NT2/D1 (cell line): ENCODE data around the gene AGAP1.

Source experiments
- DNase-seq: peaks from one replicate; pipeline ENCODE4 v3.0.0-alpha.2; 2011; ENCODE audit warnings: low read depth, low spot score
- H3K27me3 ChIP-seq: 2 replicates; pipeline ENCODE4 v1.6.0; 2011; ENCODE audit warnings: mild to moderate bottlenecking; ENCODE audit not compliant: insufficient read length, insufficient read depth
- H3K36me3 ChIP-seq: 2 replicates; pipeline ENCODE4 v1.6.1; 2011; ENCODE audit warnings: mild to moderate bottlenecking, low read length, mixed read lengths; ENCODE audit not compliant: insufficient read depth, insufficient read length
- H3K4me1 ChIP-seq: 2 replicates; pipeline ENCODE4 v1.5.1; 2011; ENCODE audit not compliant: insufficient read depth, insufficient read length
- H3K4me3 ChIP-seq: 2 replicates; pipeline ENCODE4 v1.5.1; 2011; ENCODE audit warnings: low read depth; ENCODE audit not compliant: insufficient read length
- H3K9ac ChIP-seq: 2 replicates; pipeline ENCODE4 v1.6.0; 2011; ENCODE audit warnings: low read depth; ENCODE audit not compliant: insufficient read length
- H3K9me3 ChIP-seq: 2 replicates; pipeline ENCODE4 v1.5.1; 2011; ENCODE audit warnings: mild to moderate bottlenecking, low read length; ENCODE audit not compliant: insufficient read depth
- SUZ12 ChIP-seq: IDR thresholded peaks from 2 replicates; pipeline ENCODE4 v1.6.1; 2011; ENCODE audit not compliant: insufficient read length, insufficient read depth; ENCODE audit errors: extremely low read depth
- YY1 ChIP-seq: IDR thresholded peaks from 2 replicates; pipeline ENCODE4 v1.6.1; 2011; ENCODE audit not compliant: insufficient read length, insufficient read depth
- ZNF274 ChIP-seq: IDR thresholded peaks from 2 replicates; pipeline ENCODE4 v1.6.1; 2011; ENCODE audit warnings: mild to moderate bottlenecking, low read depth, low read length

The AGAP1 gene

GRCh38 chr2:235931676-235932075 is 437.8 kb downstream of the AGAP1 start:
- H3K9ac ChIP-seq: no peak overlapping the region
- H3K9me3 ChIP-seq: peaks cover 12% of the 10 kb centered on the region; the same call in 1 of the 2 replicates
- H3K4me3 ChIP-seq: no peak overlapping the region
- no peak for TF ChIP-seq ZNF274
- no peak for TF ChIP-seq SUZ12
- no peak for TF ChIP-seq YY1
- H3K4me1 ChIP-seq: no peaks in the 10 kb centered on the region
- H3K36me3 ChIP-seq: peaks cover 25% of the 10 kb centered on the region
- no peaks in the 10 kb centered on the region for H3K27me3 ChIP-seq
- no peak for DNase-seq

- no peak overlapping the region for H3K9ac ChIP-seq
- peaks cover 12% of the 10 kb centered on the region; the same call in 1 of the 2 replicates for H3K9me3 ChIP-seq
- no peak for DNase-seq
- no peaks in the 10 kb centered on the region for H3K4me1 ChIP-seq
- no peak overlapping the region for H3K4me3 ChIP-seq
- H3K36me3 ChIP-seq: peaks cover 25% of the 10 kb centered on the region
- no peaks in the 10 kb centered on the region for H3K27me3 ChIP-seq
- no peak for TF ChIP-seq YY1
These were observed 440.4 kb downstream of the AGAP1 start for GRCh38 chr2:235934059-235934773.

- TF ChIP-seq ZNF274: no peak
- peaks cover 12% of the 10 kb centered on the region; the same call in 1 of the 2 replicates for H3K9me3 ChIP-seq
- no peak overlapping the region for H3K4me3 ChIP-seq
- H3K27me3 ChIP-seq: no peaks in the 10 kb centered on the region
- H3K36me3 ChIP-seq: peaks cover 25% of the 10 kb centered on the region
- no peak for DNase-seq
- peaks cover 4% of the 10 kb centered on the region for H3K4me1 ChIP-seq
- H3K9ac ChIP-seq: no peak overlapping the region
These were observed 441.1 kb downstream of the AGAP1 start for GRCh38 chr2:235934774-235935484.

- Histone ChIP-seq H3K36me3 (peaks cover 22% of the 10 kb centered on the region), H3K9me3 (peaks cover 12% of the 10 kb centered on the region; the same call in 1 of the 2 replicates), H3K27me3 (no peaks in the 10 kb centered on the region), H3K4me3 (no peak overlapping the region), H3K9ac (no peak overlapping the region), H3K4me1 (peaks cover 8% of the 10 kb centered on the region)
- no peak for DNase-seq
- TF ChIP-seq YY1 (no peak), ZNF274 (no peak), SUZ12 (no peak)
These were observed 441.9 kb downstream of the AGAP1 start for GRCh38 chr2:235935773-235936172.

- Histone ChIP-seq H3K9ac (no peak overlapping the region), H3K27me3 (no peaks in the 10 kb centered on the region), H3K9me3 (peaks cover 12% of the 10 kb centered on the region; the same call in 1 of the 2 replicates), H3K4me3 (no peak overlapping the region), H3K4me1 (peaks cover 8% of the 10 kb centered on the region), H3K36me3 (peaks cover 17% of the 10 kb centered on the region)
- no peak for DNase-seq
- TF ChIP-seq ZNF274: no peak
- no peak for TF ChIP-seq SUZ12
- TF ChIP-seq YY1: no peak
These were observed 442.6 kb downstream of the AGAP1 start for GRCh38 chr2:235936493-235936892.

GRCh38 chr2:235937087-235937486 is 443.2 kb downstream of the AGAP1 start:
- TF ChIP-seq YY1 (no peak), SUZ12 (no peak), ZNF274 (no peak)
- Histone ChIP-seq H3K27me3 (no peaks in the 10 kb centered on the region), H3K9me3 (peaks cover 12% of the 10 kb centered on the region; the same call in 1 of the 2 replicates), H3K9ac (no peak overlapping the region), H3K4me1 (peaks cover 8% of the 10 kb centered on the region), H3K4me3 (no peak overlapping the region), H3K36me3 (peaks cover 15% of the 10 kb centered on the region)
- DNase-seq: no peak

GRCh38 chr2:235937526-235937925 is 443.7 kb downstream of the AGAP1 start:
- Histone ChIP-seq H3K9ac (no peak overlapping the region), H3K4me3 (no peak overlapping the region), H3K27me3 (no peaks in the 10 kb centered on the region), H3K36me3 (peaks cover 12% of the 10 kb centered on the region), H3K9me3 (peaks cover 12% of the 10 kb centered on the region; the same call in 1 of the 2 replicates), H3K4me1 (peaks cover 8% of the 10 kb centered on the region)
- no peak for DNase-seq
- TF ChIP-seq YY1 (no peak), ZNF274 (no peak), SUZ12 (no peak)
